K562 (cell line): Measurements from ENCODE around the gene RMP24.

Source experiments
- ATAC-seq: fragments of 200-7000 bp; cut with Tn5 transposase; 3 replicates; pipeline ENCODE4 v1.9.1; 2020; ENCODE audit warnings: moderate library complexity
- BruUV-seq: library from RNA; stranded (reverse); fragments of 400-500 nt; replicated peaks from 2 replicates; lab custom pipeline; 2021; lab: Mats Ljungman, UMichigan
- CTCF ChIA-PET: fragments of 300-600 bp; formaldehyde crosslinking; extraction: SDS; loops from one replicate; lab custom pipeline; 2021; ENCODE audit warnings: low intra/inter-chr PET ratio; lab: Yijun Ruan, JAX
- POLR2A ChIA-PET: fragments of 300-600, 350-650 bp; sonication (Branson Sonifier 250); formaldehyde crosslinking; extraction: SDS; loops from one replicate; lab custom pipeline; 2021; ENCODE audit warnings: antibody characterized with exemption, inconsistent platforms; lab: Yijun Ruan, JAX
- DNase-seq, 4 experiments: peaks; one replicate each; pipeline versions ENCODE4 v3.0.0 to v3.0.0-alpha.2; 2011 to 2018; ENCODE audit warnings: low spot score in 3 of 4, mixed read lengths in 3 of 4; ENCODE audit errors: extremely low read depth in 1 of 4
- FAIRE-seq: peaks from 2 replicates; lab custom pipeline; 2011; peaks lifted over from hg19 to GRCh38; lab: Jason Lieb, UNC
- H2AFZ ChIP-seq: 2 replicates; pipeline ENCODE4 v1.6.0; 2011; ENCODE audit warnings: low read depth, low read length, control low read depth, inconsistent platforms
- H3K27ac ChIP-seq: fragments of 200-600 bp; 3 replicates; pipeline ENCODE4 v1.8.0; 2011; ENCODE audit warnings: low read depth, mild to moderate bottlenecking, control low read depth, inconsistent platforms, low read length, moderate library complexity, mixed read lengths; ENCODE audit errors: extremely low read depth
- H3K27me3 ChIP-seq, 2 experiments: fragments of 300-600 bp in 1 of 2; 2 replicates in 1 of 2; 3 replicates in 1 of 2; pipeline versions ENCODE4 v1.6.0 to v1.8.0; 2011; ENCODE audit warnings: inconsistent platforms in 2 of 2, low read length in 2 of 2, mild to moderate bottlenecking in 1 of 2, mixed read lengths in 1 of 2, moderate library complexity in 1 of 2; ENCODE audit not compliant: control insufficient read depth in 2 of 2, insufficient read depth in 2 of 2
- H3K36me3 ChIP-seq: fragments of 300-600 bp; 3 replicates; pipeline ENCODE4 v1.8.0; 2011; ENCODE audit warnings: mild to moderate bottlenecking, low read length, inconsistent platforms; ENCODE audit not compliant: control insufficient read depth, insufficient read depth
- H3K4me1 ChIP-seq, 2 experiments: fragments of 200-600 bp in 1 of 2; replicated peaks in 1 of 2; 2 replicates in 1 of 2; 3 replicates in 1 of 2; pipeline versions ENCODE4 v1.5.1 to v1.8.0; 2011; ENCODE audit warnings: inconsistent platforms in 2 of 2, low read length in 2 of 2, mild to moderate bottlenecking in 1 of 2, mixed read lengths in 1 of 2, moderate library complexity in 1 of 2; ENCODE audit not compliant: control insufficient read depth in 2 of 2, insufficient read depth in 2 of 2
- H3K4me2 ChIP-seq: 2 replicates; pipeline ENCODE4 v1.6.1; 2011; ENCODE audit warnings: low read length, control low read depth, inconsistent platforms, mixed read lengths; ENCODE audit not compliant: insufficient read depth
- H3K4me3 ChIP-seq: fragments of 200-600 bp; sonication (generic), shearing (Covaris generic); 2 replicates; pipeline ENCODE4 v1.5.1; 2016; ENCODE audit warnings: control low read depth, inconsistent platforms
- H3K79me2 ChIP-seq: fragments of 200-600 bp; 3 replicates; pipeline ENCODE4 v1.8.0; 2011; ENCODE audit warnings: low read length, inconsistent platforms; ENCODE audit not compliant: control insufficient read depth, insufficient read depth
- H3K9ac ChIP-seq, 2 experiments: 2 replicates each; pipeline versions ENCODE4 v1.6.0 to v1.6.1; 2011; ENCODE audit warnings: low read depth in 2 of 2, low read length in 2 of 2, control low read depth in 1 of 2, inconsistent platforms in 1 of 2, mild to moderate bottlenecking in 1 of 2, mixed read lengths in 1 of 2; ENCODE audit not compliant: insufficient read depth in 1 of 2
- H3K9me1 ChIP-seq: one replicate; pipeline ENCODE4 v1.6.0; 2011; ENCODE audit warnings: inconsistent platforms, mild to moderate bottlenecking, low read length, moderate library complexity; ENCODE audit not compliant: control insufficient read depth, insufficient read depth
- H3K9me3 ChIP-seq: replicated peaks from 2 replicates; pipeline ENCODE4 v1.5.1; 2011; ENCODE audit warnings: low read depth, low read length, inconsistent platforms; ENCODE audit not compliant: control insufficient read depth, insufficient read depth
- H4K20me1 ChIP-seq: replicated peaks from 2 replicates; pipeline ENCODE4 v1.6.1; 2011; ENCODE audit warnings: low read length, inconsistent platforms, mixed read lengths; ENCODE audit not compliant: control insufficient read depth, insufficient read depth
- CREM ChIP-seq: IDR thresholded peaks from 2 replicates; pipeline ENCODE4 v1.6.1; 2014; ENCODE audit warnings: antibody characterized with exemption, low read depth
- ETV1 ChIP-seq: fragments of 450-650 bp; conservative IDR thresholded peaks from 2 replicates; pipeline ENCODE4 v1.6.1; 2016; ENCODE audit warnings: missing genetic modification characterization, control low read depth, low read depth, missing compliant biosample characterization
- GATAD2B ChIP-seq: fragments of 450-650 bp; IDR thresholded peaks from 2 replicates; pipeline ENCODE4 v1.6.1; 2017; ENCODE audit warnings: mild to moderate bottlenecking, borderline replicate concordance
- GTF2E2 ChIP-seq: fragments of 200-800 bp; sonication (Bioruptor generic); IDR thresholded peaks from 2 replicates; pipeline ENCODE4 v1.6.1; 2016; ENCODE audit warnings: missing genetic modification characterization, missing compliant biosample characterization
- ID3 ChIP-seq, 2 experiments: fragments of 250-450 bp in 1 of 2; fragments of 450-650 bp in 1 of 2; sonication (Bioruptor Pico) in 1 of 2; IDR thresholded peaks; 2 replicates each; pipeline versions ENCODE4 v1.6.1 to v1.8.0; 2016 to 2021; ENCODE audit warnings: mild to moderate bottlenecking in 2 of 2, moderate library complexity in 2 of 2, missing compliant biosample characterization in 1 of 2, missing genetic modification characterization in 1 of 2
- KLF16 ChIP-seq: IDR thresholded peaks from 2 replicates; pipeline ENCODE4 v1.6.1; 2016; ENCODE audit warnings: antibody characterized with exemption
- MAX ChIP-seq: sonication (generic); formaldehyde crosslinking; IDR thresholded peaks from 2 replicates; pipeline ENCODE4 v1.9.0; 2022; ENCODE audit warnings: mild to moderate bottlenecking, missing genetic modification reagents
- PRPF4 ChIP-seq: fragments of 200-400 bp; formaldehyde crosslinking; IDR thresholded peaks from one replicate; pipeline ENCODE4 v1.6.1; 2017; ENCODE audit warnings: low read length, low read depth, mild to moderate bottlenecking; ENCODE audit not compliant: insufficient read depth, poor library complexity, severe bottlenecking
- SMARCA4 ChIP-seq: fragments of 450-650 bp; IDR thresholded peaks from 2 replicates; pipeline ENCODE4 v1.6.1; 2016
- TAF9B ChIP-seq: fragments of 450-650 bp; IDR thresholded peaks from 2 replicates; pipeline ENCODE4 v1.6.1; 2018; ENCODE audit warnings: mild to moderate bottlenecking; ENCODE audit not compliant: partially characterized antibody
- THRAP3 ChIP-seq: fragments of 450-650 bp; IDR thresholded peaks from 2 replicates; pipeline ENCODE4 v1.6.1; 2016; ENCODE audit warnings: mild to moderate bottlenecking, inconsistent platforms, borderline replicate concordance
- ZBTB7A ChIP-seq: IDR thresholded peaks from 2 replicates; pipeline ENCODE4 v1.6.1; 2011; ENCODE audit warnings: low read depth, mild to moderate bottlenecking, low read length, moderate library complexity, borderline replicate concordance; ENCODE audit not compliant: control insufficient read depth
- ZKSCAN8 ChIP-seq: fragments of 200-800 bp; sonication (Bioruptor generic); IDR thresholded peaks from 2 replicates; pipeline ENCODE4 v1.6.1; 2016; ENCODE audit warnings: missing genetic modification characterization, missing compliant biosample characterization
- ZNF316 ChIP-seq: fragments of 450-650 bp; IDR thresholded peaks from 2 replicates; pipeline ENCODE4 v1.6.1; 2016
- ZNF639 ChIP-seq, 2 experiments: fragments of 200-800 bp in 1 of 2; sonication (Bioruptor generic) in 1 of 2; sonication (generic) in 1 of 2; formaldehyde crosslinking in 1 of 2; IDR thresholded peaks in 1 of 2; conservative IDR thresholded peaks in 1 of 2; 2 replicates each; pipeline versions ENCODE4 v1.5.0 to v1.6.1; 2016 to 2020; ENCODE audit warnings: missing compliant biosample characterization in 1 of 2, missing genetic modification characterization in 1 of 2, missing genetic modification reagents in 1 of 2
- ZNF644 ChIP-seq: fragments of 200-800 bp; sonication (Bioruptor generic); IDR thresholded peaks from 2 replicates; pipeline ENCODE4 v1.6.1; 2016; ENCODE audit warnings: low read depth, missing genetic modification characterization, missing compliant biosample characterization
- WGBS: fragments of 100-300 bp; shearing (Covaris generic); methylation state at CpG from one replicate; pipeline ENCODE4 v1.1.6; 2016; ENCODE audit warnings: low coverage, mixed read lengths; ENCODE audit not compliant: insufficient coverage; ENCODE audit errors: missing lambda C conversion rate; 5-methylcytosine and 5-hydroxymethylcytosine counted together
- in situ Hi-C: fragments of 300-500 bp; cut with MboI; formaldehyde crosslinking; loops from 4 replicates; pipeline ENCODE4 v1.15.0; 2018; ENCODE audit warnings: inconsistent platforms, mixed read lengths
- intact Hi-C: fragments of 100-400 bp; cut with micrococcal nuclease; formaldehyde crosslinking; loops from 2 replicates; pipeline ENCODE4 v1.14.2; 2022

Gene RMP24

GRCh38 chr18:35938158-35938557 is 34.3 kb upstream of the RMP24 start:
- ChIA-PET CTCF (no interaction called here), POLR2A (interaction anchor here (0.5 to 1.2 kb wide), 5 partner anchors 19 to 678 kb away, joined by 3 to 6 read pairs (median 3); partner anchors contain the start of gene INO80C)
- TF ChIP-seq MAX (CRISPR knock-in tag) (no peak), ZNF316 (no peak), GTF2E2 (tag) (no peak), CREM (no peak), ZNF644 (tag) (no peak), THRAP3 (no peak), GATAD2B (no peak), SMARCA4 (no peak), ZKSCAN8 (CRISPR knock-in tag) (no peak), ZNF639 (CRISPR knock-in tag; conservative IDR thresholded peaks at IDR 0.05 in 1 of 2, IDR thresholded peaks at IDR 0.05 in 1 of 2) (no peak), TAF9B (no peak), PRPF4 (no peak), ID3 (CRISPR knock-in tag; IDR thresholded peaks at IDR 0.05) (no peak), ID3 (tag; IDR thresholded peaks at IDR 0.05) (no peak), KLF16 (no peak), ZBTB7A (no peak), ETV1 (tag) (no peak)
- DNase-seq (no peak), ATAC-seq (no peak), FAIRE-seq (no peak)
- Histone ChIP-seq H3K4me2 (no peak overlapping the region), H3K9ac (no peak overlapping the region), H3K36me3 (no peaks in the 10 kb centered on the region), H3K27me3 (peaks cover 0 to 4% of the 10 kb centered on the region in 2 experiments; a peak in 2 of 5 replicates), H3K4me1 (no peaks in the 10 kb centered on the region), H4K20me1 (no peaks in the 10 kb centered on the region), H2AFZ (no peak overlapping the region), H3K9me1 (no peaks in the 10 kb centered on the region), H3K4me3 (no peak overlapping the region), H3K9me3 (no peaks in the 10 kb centered on the region), H3K79me2 (no peaks in the 10 kb centered on the region), H3K27ac (no peak overlapping the region)
- no TSS peak for BruUV-seq
- WGBS, result 5% methylated on average over 1 of the region's 1 CpG
- in situ Hi-C loops (no loop called here), intact Hi-C loops (no loop called here)
